HepG2 (cell line): ENCODE results near the gene DIMT1. TPM values are rescaled to one million over a fixed set of nuclear protein-coding genes. Genes with fewer than 3 reads are reported as not detected.

Experiments
- AKAP8 ChIP-seq: sonication (generic); formaldehyde crosslinking; IDR thresholded peaks from 2 replicates; pipeline ENCODE4 v1.5.1; 2020; ENCODE audit warnings: mild to moderate bottlenecking, missing genetic modification reagents
- ATAD3A ChIP-seq: sonication (generic); formaldehyde crosslinking; IDR thresholded peaks from 2 replicates; pipeline ENCODE4 v1.4.0; 2020; ENCODE audit warnings: missing genetic modification reagents
- HMG20A ChIP-seq: IDR thresholded peaks from 2 replicates; pipeline ENCODE4 v1.6.1; 2016; ENCODE audit warnings: borderline replicate concordance
- MIER3 ChIP-seq: IDR thresholded peaks from 2 replicates; pipeline ENCODE4 v1.6.1; 2016; ENCODE audit warnings: missing compliant biosample characterization, borderline replicate concordance
- NCOA5 ChIP-seq: sonication (generic); formaldehyde crosslinking; IDR thresholded peaks from 2 replicates; pipeline ENCODE4 v1.4.0; 2020; ENCODE audit warnings: missing genetic modification reagents
- SRY ChIP-seq: sonication (generic); formaldehyde crosslinking; IDR thresholded peaks from 2 replicates; pipeline ENCODE4 v1.8.0; 2022; ENCODE audit warnings: mild to moderate bottlenecking, missing genetic modification reagents
- TGIF2 ChIP-seq: IDR thresholded peaks from 2 replicates; pipeline ENCODE4 v1.6.1; 2016; ENCODE audit warnings: control low read depth, missing compliant biosample characterization
- THAP11 ChIP-seq: IDR thresholded peaks from 2 replicates; pipeline ENCODE4 v1.6.1; 2016; ENCODE audit warnings: missing biosample characterization, missing genetic modification reagents
- TMF1 ChIP-seq: sonication (generic); formaldehyde crosslinking; IDR thresholded peaks from 2 replicates; pipeline ENCODE4 v1.8.1; 2022; ENCODE audit warnings: low read depth, missing genetic modification reagents
- TP53 ChIP-seq: sonication (generic); formaldehyde crosslinking; conservative IDR thresholded peaks from 2 replicates; pipeline ENCODE4 v1.4.0; 2020; ENCODE audit warnings: missing genetic modification reagents
- ZNF121 ChIP-seq: sonication (generic); formaldehyde crosslinking; IDR thresholded peaks from 2 replicates; pipeline ENCODE4 v1.5.0; 2020; ENCODE audit warnings: mild to moderate bottlenecking, missing genetic modification reagents
- ZNF891 ChIP-seq: sonication (generic); formaldehyde crosslinking; IDR thresholded peaks from 2 replicates; pipeline ENCODE4 v1.5.0; 2020; ENCODE audit warnings: mild to moderate bottlenecking, missing genetic modification reagents
- polyA plus RNA-seq, 8 experiments: library from polyadenylated mRNA; depleted of rRNA in 3 of 8; stranded (reverse) in 7 of 8; unstranded in 1 of 8; fragments of >200 nt; fragmentation: Illumina TruSeq in 4 of 8; extraction: Trizol in 4 of 8; gene quantifications; 2 replicates each; pipeline versions ENCODE4 v1.2.1 to v1.2.3, GENCODE V29; 2011 to 2016; ENCODE audit warnings: low read depth in 4 of 8, missing spikeins in 1 of 8, mixed read lengths in 1 of 8; ENCODE audit not compliant: insufficient read depth in 1 of 8
- total RNA-seq, 5 experiments: library from RNA; depleted of rRNA; stranded (reverse); fragments of >200 nt; fragmentation: Illumina TruSeq; extraction: Trizol; gene quantifications; 2 replicates each; pipeline ENCODE4 v1.2.3, GENCODE V29; 2016; ENCODE audit warnings: low read depth in 1 of 5
- TF ChIP-seq, protein P1 (sequence below): sonication (generic); formaldehyde crosslinking; IDR thresholded peaks from 2 replicates; pipeline ENCODE4 v1.4.0; 2020; ENCODE audit warnings: missing genetic modification reagents, borderline replicate concordance
- TF ChIP-seq, protein P2 (sequence below): sonication (generic); formaldehyde crosslinking; IDR thresholded peaks from 2 replicates; pipeline ENCODE4 v1.5.0; 2020; ENCODE audit warnings: missing genetic modification reagents
- TF ChIP-seq, protein P3 (sequence below): sonication (generic); formaldehyde crosslinking; IDR thresholded peaks from 2 replicates; pipeline ENCODE4 v1.5.1; 2020; ENCODE audit warnings: missing genetic modification reagents, mild to moderate bottlenecking, borderline replicate concordance
- TF ChIP-seq, protein P4 (sequence below): sonication (generic); formaldehyde crosslinking; IDR thresholded peaks from 2 replicates; pipeline ENCODE4 v1.4.0; 2020; ENCODE audit warnings: missing genetic modification reagents
- TF ChIP-seq, protein P5 (sequence below): sonication (generic); formaldehyde crosslinking; IDR thresholded peaks from 2 replicates; pipeline ENCODE4 v1.4.0; 2020; ENCODE audit warnings: missing genetic modification reagents, mild to moderate bottlenecking, borderline replicate concordance
- TF ChIP-seq, protein P6 (sequence below): sonication (generic); formaldehyde crosslinking; IDR thresholded peaks from 2 replicates; pipeline ENCODE4 v1.4.0; 2020; ENCODE audit warnings: mild to moderate bottlenecking, missing genetic modification reagents
- TF ChIP-seq, protein P7 (sequence below): sonication (generic); formaldehyde crosslinking; IDR thresholded peaks from 2 replicates; pipeline ENCODE4 v1.8.0; 2022; ENCODE audit warnings: missing genetic modification reagents, low read depth, mild to moderate bottlenecking, borderline replicate concordance

The DIMT1 gene
- total and polyA plus RNA-seq, 2 of the 13 experiments (the other 11 are each of a cell fraction or from before 2014, with no cell fraction given): 16.1 to 35.2 TPM

DNA sequence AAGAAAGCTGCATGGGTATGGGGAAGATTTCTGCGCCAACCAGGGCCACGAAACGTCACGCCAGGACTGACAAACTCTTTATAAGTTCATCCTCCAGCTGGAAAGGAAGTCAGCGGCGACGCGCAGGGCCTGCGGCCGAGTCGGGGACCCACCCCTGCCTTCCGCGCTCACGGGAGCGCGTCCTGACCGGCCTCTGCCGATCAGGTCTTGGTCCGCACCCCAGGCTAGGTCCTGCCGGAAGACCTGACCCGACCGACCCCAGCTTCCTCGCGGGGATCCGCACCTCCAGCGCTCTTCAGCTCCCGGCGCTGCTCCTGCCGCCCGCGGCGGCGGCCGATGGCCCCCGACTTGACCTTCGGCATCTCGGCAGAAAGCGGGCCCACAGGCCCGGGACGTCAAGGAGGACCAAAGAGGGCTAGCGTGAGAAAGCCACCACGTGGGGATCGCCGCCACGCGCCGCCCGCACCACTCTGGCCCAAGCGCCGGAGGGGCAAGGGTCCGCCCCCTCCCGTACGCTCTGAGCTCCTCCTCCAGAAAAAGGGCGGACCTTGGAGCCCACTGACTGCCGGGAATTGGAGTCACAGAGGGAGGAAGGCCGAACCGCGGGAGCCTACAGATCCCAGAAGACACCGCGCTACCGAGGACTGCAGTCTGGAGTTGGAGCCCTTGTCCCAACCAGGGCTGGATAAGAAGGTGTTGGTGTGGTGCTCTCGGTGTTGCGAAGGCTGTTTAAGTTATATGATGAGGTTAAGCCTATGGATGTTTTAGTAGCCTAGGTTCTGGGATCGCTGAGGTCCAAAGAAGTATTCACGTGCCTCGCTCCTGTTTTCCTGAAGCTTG lies at the start of gene DIMT1 (continued):
- TF ChIP-seq SRY (CRISPR knock-in tag) (peak; percentile 83; the same call in 1 of the 2 replicates), NCOA5 (CRISPR knock-in tag) (no peak), AKAP8 (CRISPR knock-in tag) (peak; percentile 71; the same call in 1 of the 2 replicates), MIER3 (peak; percentile 77; the same call in 1 of the 2 replicates), ZNF891 (CRISPR knock-in tag) (peak; percentile 83; the same call in 1 of the 2 replicates), THAP11 (CRISPR knock-in tag) (peak; percentile 99), TMF1 (CRISPR knock-in tag) (no peak), TP53 (CRISPR knock-in tag) (no peak), HMG20A (CRISPR knock-in tag) (peak; percentile 56; the same call in 1 of the 2 replicates), ZNF121 (CRISPR knock-in tag) (peak; percentile 43), TGIF2 (CRISPR knock-in tag) (peak; percentile 79; the same call in 1 of the 2 replicates), ATAD3A (CRISPR knock-in tag) (0 out of 2 replicates have a peak, but pooled peaks have one; percentile 14)
- TF ChIP-seq, protein P1, sequence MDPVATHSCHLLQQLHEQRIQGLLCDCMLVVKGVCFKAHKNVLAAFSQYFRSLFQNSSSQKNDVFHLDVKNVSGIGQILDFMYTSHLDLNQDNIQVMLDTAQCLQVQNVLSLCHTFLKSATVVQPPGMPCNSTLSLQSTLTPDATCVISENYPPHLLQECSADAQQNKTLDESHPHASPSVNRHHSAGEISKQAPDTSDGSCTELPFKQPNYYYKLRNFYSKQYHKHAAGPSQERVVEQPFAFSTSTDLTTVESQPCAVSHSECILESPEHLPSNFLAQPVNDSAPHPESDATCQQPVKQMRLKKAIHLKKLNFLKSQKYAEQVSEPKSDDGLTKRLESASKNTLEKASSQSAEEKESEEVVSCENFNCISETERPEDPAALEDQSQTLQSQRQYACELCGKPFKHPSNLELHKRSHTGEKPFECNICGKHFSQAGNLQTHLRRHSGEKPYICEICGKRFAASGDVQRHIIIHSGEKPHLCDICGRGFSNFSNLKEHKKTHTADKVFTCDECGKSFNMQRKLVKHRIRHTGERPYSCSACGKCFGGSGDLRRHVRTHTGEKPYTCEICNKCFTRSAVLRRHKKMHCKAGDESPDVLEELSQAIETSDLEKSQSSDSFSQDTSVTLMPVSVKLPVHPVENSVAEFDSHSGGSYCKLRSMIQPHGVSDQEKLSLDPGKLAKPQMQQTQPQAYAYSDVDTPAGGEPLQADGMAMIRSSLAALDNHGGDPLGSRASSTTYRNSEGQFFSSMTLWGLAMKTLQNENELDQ (CRISPR knock-in tag): no peak
- TF ChIP-seq, protein P2, sequence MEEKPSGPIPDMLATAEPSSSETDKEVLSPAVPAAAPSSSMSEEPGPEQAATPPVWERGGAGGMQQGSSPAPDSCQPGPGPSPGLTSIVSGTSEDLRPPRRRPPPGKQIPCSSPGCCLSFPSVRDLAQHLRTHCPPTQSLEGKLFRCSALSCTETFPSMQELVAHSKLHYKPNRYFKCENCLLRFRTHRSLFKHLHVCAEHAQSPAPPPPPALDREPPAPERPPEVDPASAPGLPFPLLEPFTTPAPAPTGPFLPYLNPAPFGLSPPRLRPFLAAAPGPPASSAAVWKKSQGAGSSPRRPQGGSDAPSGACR (CRISPR knock-in tag): peak; percentile 86; the same call in 1 of the 2 replicates
- TF ChIP-seq, protein P3, sequence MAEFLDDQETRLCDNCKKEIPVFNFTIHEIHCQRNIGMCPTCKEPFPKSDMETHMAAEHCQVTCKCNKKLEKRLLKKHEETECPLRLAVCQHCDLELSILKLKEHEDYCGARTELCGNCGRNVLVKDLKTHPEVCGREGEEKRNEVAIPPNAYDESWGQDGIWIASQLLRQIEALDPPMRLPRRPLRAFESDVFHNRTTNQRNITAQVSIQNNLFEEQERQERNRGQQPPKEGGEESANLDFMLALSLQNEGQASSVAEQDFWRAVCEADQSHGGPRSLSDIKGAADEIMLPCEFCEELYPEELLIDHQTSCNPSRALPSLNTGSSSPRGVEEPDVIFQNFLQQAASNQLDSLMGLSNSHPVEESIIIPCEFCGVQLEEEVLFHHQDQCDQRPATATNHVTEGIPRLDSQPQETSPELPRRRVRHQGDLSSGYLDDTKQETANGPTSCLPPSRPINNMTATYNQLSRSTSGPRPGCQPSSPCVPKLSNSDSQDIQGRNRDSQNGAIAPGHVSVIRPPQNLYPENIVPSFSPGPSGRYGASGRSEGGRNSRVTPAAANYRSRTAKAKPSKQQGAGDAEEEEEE (CRISPR knock-in tag): no peak; the same call in 1 of the 2 replicates
- TF ChIP-seq, protein P4, sequence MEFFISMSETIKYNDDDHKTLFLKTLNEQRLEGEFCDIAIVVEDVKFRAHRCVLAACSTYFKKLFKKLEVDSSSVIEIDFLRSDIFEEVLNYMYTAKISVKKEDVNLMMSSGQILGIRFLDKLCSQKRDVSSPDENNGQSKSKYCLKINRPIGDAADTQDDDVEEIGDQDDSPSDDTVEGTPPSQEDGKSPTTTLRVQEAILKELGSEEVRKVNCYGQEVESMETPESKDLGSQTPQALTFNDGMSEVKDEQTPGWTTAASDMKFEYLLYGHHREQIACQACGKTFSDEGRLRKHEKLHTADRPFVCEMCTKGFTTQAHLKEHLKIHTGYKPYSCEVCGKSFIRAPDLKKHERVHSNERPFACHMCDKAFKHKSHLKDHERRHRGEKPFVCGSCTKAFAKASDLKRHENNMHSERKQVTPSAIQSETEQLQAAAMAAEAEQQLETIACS (CRISPR knock-in tag): peak; percentile 83
- TF ChIP-seq, protein P5, sequence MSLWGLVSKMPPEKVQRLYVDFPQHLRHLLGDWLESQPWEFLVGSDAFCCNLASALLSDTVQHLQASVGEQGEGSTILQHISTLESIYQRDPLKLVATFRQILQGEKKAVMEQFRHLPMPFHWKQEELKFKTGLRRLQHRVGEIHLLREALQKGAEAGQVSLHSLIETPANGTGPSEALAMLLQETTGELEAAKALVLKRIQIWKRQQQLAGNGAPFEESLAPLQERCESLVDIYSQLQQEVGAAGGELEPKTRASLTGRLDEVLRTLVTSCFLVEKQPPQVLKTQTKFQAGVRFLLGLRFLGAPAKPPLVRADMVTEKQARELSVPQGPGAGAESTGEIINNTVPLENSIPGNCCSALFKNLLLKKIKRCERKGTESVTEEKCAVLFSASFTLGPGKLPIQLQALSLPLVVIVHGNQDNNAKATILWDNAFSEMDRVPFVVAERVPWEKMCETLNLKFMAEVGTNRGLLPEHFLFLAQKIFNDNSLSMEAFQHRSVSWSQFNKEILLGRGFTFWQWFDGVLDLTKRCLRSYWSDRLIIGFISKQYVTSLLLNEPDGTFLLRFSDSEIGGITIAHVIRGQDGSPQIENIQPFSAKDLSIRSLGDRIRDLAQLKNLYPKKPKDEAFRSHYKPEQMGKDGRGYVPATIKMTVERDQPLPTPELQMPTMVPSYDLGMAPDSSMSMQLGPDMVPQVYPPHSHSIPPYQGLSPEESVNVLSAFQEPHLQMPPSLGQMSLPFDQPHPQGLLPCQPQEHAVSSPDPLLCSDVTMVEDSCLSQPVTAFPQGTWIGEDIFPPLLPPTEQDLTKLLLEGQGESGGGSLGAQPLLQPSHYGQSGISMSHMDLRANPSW (CRISPR knock-in tag): peak; percentile 69; the same call in 1 of the 2 replicates
- TF ChIP-seq, protein P6, sequence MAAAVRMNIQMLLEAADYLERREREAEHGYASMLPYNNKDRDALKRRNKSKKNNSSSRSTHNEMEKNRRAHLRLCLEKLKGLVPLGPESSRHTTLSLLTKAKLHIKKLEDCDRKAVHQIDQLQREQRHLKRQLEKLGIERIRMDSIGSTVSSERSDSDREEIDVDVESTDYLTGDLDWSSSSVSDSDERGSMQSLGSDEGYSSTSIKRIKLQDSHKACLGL: peak; percentile 98
- TF ChIP-seq, protein P7, sequence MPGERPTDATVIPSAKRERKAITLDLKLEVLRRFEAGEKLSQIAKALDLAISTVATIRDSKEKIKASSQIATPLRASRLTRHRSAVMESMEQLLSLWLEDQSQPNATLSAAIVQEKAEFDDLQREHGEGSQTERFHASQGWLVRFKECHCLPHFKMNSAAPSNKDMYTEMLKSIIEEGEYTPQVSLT (CRISPR knock-in tag): no peak
